B cell (primary cell): ENCODE results near the gene ATP8A1. TPM values are rescaled to one million over a fixed set of nuclear protein-coding genes. Genes with fewer than 3 reads are reported as not detected.

Experiments used
- ATAC-seq: fragments of 200-7000 bp; cut with Tn5 transposase; one replicate; pipeline ENCODE4 v1.10.0; 2021; ENCODE audit warnings: low read depth, mild to moderate bottlenecking, moderate number of reproducible peaks, moderate library complexity
- CTCF ChIA-PET: fragments of 350-600 bp; sonication (Branson Sonifier 250); formaldehyde crosslinking; loops from one replicate; lab custom pipeline; 2021; ENCODE audit warnings: antibody characterized with exemption, inconsistent platforms; lab: Charles Lee
- POLR2A ChIA-PET: fragments of 350-600 bp; sonication (Branson Sonifier 250); formaldehyde crosslinking; loops from one replicate; lab custom pipeline; 2021; ENCODE audit warnings: antibody characterized with exemption; lab: Charles Lee
- DNase-seq: peaks from one replicate; pipeline ENCODE4 v3.0.0; 2013
- H2AFZ ChIP-seq: 2 replicates; pipeline ENCODE4 v1.6.1; 2012; ENCODE audit warnings: mild to moderate bottlenecking, low read depth, low read length; ENCODE audit not compliant: insufficient read depth, poor library complexity, severe bottlenecking
- H3K27ac ChIP-seq, 2 donors: 1 replicate in 1 of 2; 2 replicates in 1 of 2; pipeline ENCODE4 v1.5.1; 2012 to 2013; ENCODE audit warnings: low read length in 2 of 2, mild to moderate bottlenecking in 2 of 2, moderate library complexity in 1 of 2
- H3K27me3 ChIP-seq, 4 experiments: fragments of 200-600 bp in 1 of 4; sonication (generic) in 1 of 4; replicated peaks in 1 of 4; 1 replicate in 2 of 4; 2 replicates in 2 of 4; pipeline versions ENCODE4 v1.6.1 to v1.7.0; 2013 to 2016; ENCODE audit warnings: low read length in 3 of 4, mild to moderate bottlenecking in 2 of 4, mixed read lengths in 1 of 4, moderate library complexity in 1 of 4; ENCODE audit not compliant: insufficient read depth in 4 of 4, control insufficient read depth in 3 of 4; ENCODE audit errors: control extremely low read depth in 1 of 4
- H3K36me3 ChIP-seq, 2 experiments: replicated peaks in 1 of 2; 1 replicate in 1 of 2; 2 replicates in 1 of 2; pipeline versions ENCODE4 v1.6.1 to v1.7.1; 2013; ENCODE audit warnings: low read length in 1 of 2; ENCODE audit not compliant: insufficient read depth in 2 of 2, control insufficient read depth in 1 of 2; ENCODE audit errors: control extremely low read depth in 1 of 2, extremely low read depth in 1 of 2
- H3K4me1 ChIP-seq, 2 donors: fragments of 200-600 bp in 1 of 2; sonication (generic) in 1 of 2; 1 replicate in 1 of 2; 2 replicates in 1 of 2; pipeline versions ENCODE4 v1.5.1 to v1.6.1; 2013 to 2017; ENCODE audit warnings: low read length in 2 of 2; ENCODE audit not compliant: control insufficient read depth in 2 of 2, insufficient read depth in 2 of 2
- H3K4me2 ChIP-seq: replicated peaks from 2 replicates; pipeline ENCODE3; 2012; ENCODE audit warnings: mild to moderate bottlenecking, low read depth, low read length; ENCODE audit not compliant: poor library complexity, severe bottlenecking
- H3K4me3 ChIP-seq, 5 experiments: fragments of 200-600 bp in 1 of 5; sonication (generic) in 1 of 5; 1 replicate in 3 of 5; 2 replicates in 2 of 5; pipeline versions ENCODE4 v1.5.1 to v1.7.0; 2011 to 2016; ENCODE audit warnings: low read length in 4 of 5, mild to moderate bottlenecking in 4 of 5, low read depth in 2 of 5, control low read depth in 1 of 5, moderate library complexity in 1 of 5; ENCODE audit not compliant: insufficient read depth in 1 of 5; ENCODE audit errors: control extremely low read depth in 1 of 5, extremely low read depth in 1 of 5
- H3K79me2 ChIP-seq: fragments of 200-600 bp; sonication (generic); one replicate; pipeline ENCODE4 v1.6.0; 2016; ENCODE audit warnings: low read length; ENCODE audit not compliant: control insufficient read depth, insufficient read depth
- H3K9ac ChIP-seq: fragments of 200-600 bp; sonication (generic); 2 replicates; pipeline ENCODE4 v1.6.1; 2017; ENCODE audit warnings: mild to moderate bottlenecking, low read length, moderate library complexity
- H3K9me3 ChIP-seq, 3 donors: one replicate each; pipeline versions ENCODE4 v1.6.1 to v1.7.1; 2013; ENCODE audit warnings: low read length in 2 of 3; ENCODE audit not compliant: control insufficient read depth in 2 of 3, insufficient read depth in 1 of 3; ENCODE audit errors: control extremely low read depth in 1 of 3
- H4K20me1 ChIP-seq: 2 replicates; pipeline ENCODE4 v1.6.0; 2012; ENCODE audit warnings: mild to moderate bottlenecking, low read length; ENCODE audit not compliant: insufficient read depth, control insufficient read depth, poor library complexity, severe bottlenecking
- H3K27ac Mint-ChIP-seq: one replicate; pipeline ENCODE4 v1.8.0; 2021; ENCODE audit warnings: mixed read lengths
- H3K27me3 Mint-ChIP-seq: one replicate; pipeline ENCODE4 v1.8.0; 2021; ENCODE audit warnings: mixed read lengths
- H3K4me1 Mint-ChIP-seq: one replicate; pipeline ENCODE4 v1.8.0; 2021; ENCODE audit warnings: mixed read lengths
- H3K4me3 Mint-ChIP-seq: one replicate; pipeline ENCODE4 v1.8.0; 2021; ENCODE audit warnings: mixed read lengths
- H3K9me3 Mint-ChIP-seq: one replicate; pipeline ENCODE4 v1.8.0; 2022; ENCODE audit warnings: mixed read lengths; ENCODE audit not compliant: insufficient read depth
- EZH2 ChIP-seq: IDR thresholded peaks from 2 replicates; pipeline ENCODE4 v1.6.1; 2012; ENCODE audit warnings: borderline replicate concordance, low read depth, mild to moderate bottlenecking, moderate library complexity, low read length; ENCODE audit not compliant: insufficient read depth, poor library complexity, severe bottlenecking
- WGBS: methylation state at CpG from one replicate; pipeline ENCODE4 v1.1.5; 2013; ENCODE audit warnings: missing lambda C conversion rate; ENCODE audit not compliant: insufficient coverage; 5-methylcytosine and 5-hydroxymethylcytosine counted together
- intact Hi-C: fragments of 100-400 bp; cut with micrococcal nuclease; formaldehyde crosslinking; loops from one replicate; pipeline ENCODE4 v1.10.0; 2022
- polyA plus RNA-seq: library from polyadenylated mRNA; depleted of rRNA; stranded (reverse); fragments of >200 nt; gene quantifications from 2 replicates; pipeline ENCODE4 v1.2.3, GENCODE V29; 2012
- total RNA-seq, 2 donors: library from RNA; stranded (reverse); fragments of 120-200 nt in 1 of 2; gene quantifications; 1 replicate in 1 of 2; 2 replicates in 1 of 2; pipeline versions ENCODE4 v1.2.3 to v1.2.4, GENCODE V29; 2013 to 2022
- TF ChIP-seq, protein P1 (sequence below): fragments of 200-600 bp; IDR thresholded peaks from one replicate; pipeline ENCODE4 v1.8.0; 2022; ENCODE audit warnings: antibody characterized with exemption, mild to moderate bottlenecking

The ATP8A1 gene
- total and polyA plus RNA-seq, 2 donors (not counting 1 experiment from before 2014, with no cell fraction given) = 28.7 to 51.8 TPM

DNA sequence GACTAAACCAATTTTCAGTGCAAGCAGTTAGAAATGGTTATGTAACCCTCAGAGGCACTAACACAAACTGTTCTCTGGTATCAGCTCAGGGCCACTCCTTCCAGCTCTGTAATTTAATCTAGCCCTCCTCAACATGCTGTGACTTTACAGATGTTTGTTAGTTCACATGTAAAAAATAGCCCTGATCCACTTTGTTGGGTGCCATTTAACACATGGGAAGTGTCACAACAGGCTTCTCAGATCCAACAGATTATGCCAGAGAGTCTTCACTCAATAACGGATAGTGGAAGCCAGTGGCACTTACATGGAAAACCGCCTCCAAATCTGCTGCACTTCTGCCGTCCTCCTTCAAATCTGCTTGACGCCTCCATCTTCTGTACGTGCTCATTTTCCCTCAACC, 51.6 kb downstream of the ATP8A1 start:
- Histone ChIP-seq H3K79me2 (peaks cover 20% of the 10 kb centered on the region), H3K27ac (no peak overlapping the region), H4K20me1 (no peaks in the 10 kb centered on the region), H3K4me2 (no peak overlapping the region), H3K4me3 (no peak overlapping the region), H3K4me1 (peaks cover 4 to 5% of the 10 kb centered on the region in 2 donors), H3K9me3 (no peaks in the 10 kb centered on the region), H2AFZ (no peak overlapping the region), H3K36me3 (peaks cover 7 to 13% of the 10 kb centered on the region in 2 experiments), H3K9ac (no peak overlapping the region), H3K27me3 (no peaks in the 10 kb centered on the region)
- Mint-ChIP-seq H3K9me3 (no peaks in the 10 kb centered on the region), H3K4me1 (peaks cover 8% of the 10 kb centered on the region), H3K27me3 (no peaks in the 10 kb centered on the region), H3K27ac (no peak overlapping the region), H3K4me3 (no peak overlapping the region)
- TF ChIP-seq EZH2 = no peak
- TF ChIP-seq, protein P1, sequence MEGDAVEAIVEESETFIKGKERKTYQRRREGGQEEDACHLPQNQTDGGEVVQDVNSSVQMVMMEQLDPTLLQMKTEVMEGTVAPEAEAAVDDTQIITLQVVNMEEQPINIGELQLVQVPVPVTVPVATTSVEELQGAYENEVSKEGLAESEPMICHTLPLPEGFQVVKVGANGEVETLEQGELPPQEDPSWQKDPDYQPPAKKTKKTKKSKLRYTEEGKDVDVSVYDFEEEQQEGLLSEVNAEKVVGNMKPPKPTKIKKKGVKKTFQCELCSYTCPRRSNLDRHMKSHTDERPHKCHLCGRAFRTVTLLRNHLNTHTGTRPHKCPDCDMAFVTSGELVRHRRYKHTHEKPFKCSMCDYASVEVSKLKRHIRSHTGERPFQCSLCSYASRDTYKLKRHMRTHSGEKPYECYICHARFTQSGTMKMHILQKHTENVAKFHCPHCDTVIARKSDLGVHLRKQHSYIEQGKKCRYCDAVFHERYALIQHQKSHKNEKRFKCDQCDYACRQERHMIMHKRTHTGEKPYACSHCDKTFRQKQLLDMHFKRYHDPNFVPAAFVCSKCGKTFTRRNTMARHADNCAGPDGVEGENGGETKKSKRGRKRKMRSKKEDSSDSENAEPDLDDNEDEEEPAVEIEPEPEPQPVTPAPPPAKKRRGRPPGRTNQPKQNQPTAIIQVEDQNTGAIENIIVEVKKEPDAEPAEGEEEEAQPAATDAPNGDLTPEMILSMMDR = no peak
- no peak for DNase-seq
- intact Hi-C loops = no loop called here
- 98% methylated on average over 5 of the region's 5 CpGs for WGBS
- POLR2A ChIA-PET = no interaction called here
- CTCF ChIA-PET = interaction anchor here (1.4 kb wide), 1 partner anchor 12 kb away, joined by 3 read pairs; no protein-coding TSS in a partner anchor
- no peak for ATAC-seq

DNA sequence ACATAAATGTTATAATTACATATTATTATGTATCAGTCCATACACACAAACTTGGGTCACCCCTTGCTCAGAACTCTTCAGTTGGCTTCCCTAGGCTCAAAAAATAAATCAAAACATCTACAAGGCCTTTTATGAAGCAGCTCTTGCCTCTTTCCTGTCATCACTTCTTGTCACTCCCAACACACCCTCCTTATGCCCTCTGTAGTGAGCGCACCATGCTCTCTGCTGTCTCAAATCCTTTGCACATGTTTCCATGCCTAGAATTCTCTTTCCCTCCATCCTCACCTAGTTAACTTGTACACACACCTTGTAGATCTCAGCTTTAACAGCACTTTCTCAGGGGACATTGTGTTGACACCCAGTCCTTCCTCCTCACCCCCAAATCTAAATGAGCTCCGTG, 53.0 kb downstream of the ATP8A1 start:
- TF ChIP-seq EZH2 = no peak
- TF ChIP-seq, protein P1 = no peak
- Mint-ChIP-seq H3K27me3 (no peaks in the 10 kb centered on the region), H3K4me3 (no peak overlapping the region), H3K9me3 (no peaks in the 10 kb centered on the region), H3K4me1 (peaks cover 8% of the 10 kb centered on the region), H3K27ac (no peak overlapping the region)
- Histone ChIP-seq H3K27ac (peak overlapping the region in 1 of 2 donors; percentile 17), H4K20me1 (no peaks in the 10 kb centered on the region), H3K79me2 (peaks cover 20% of the 10 kb centered on the region), H3K9me3 (no peaks in the 10 kb centered on the region), H3K4me1 (peaks cover 4 to 5% of the 10 kb centered on the region in 2 donors), H3K36me3 (peaks cover 11 to 13% of the 10 kb centered on the region in 2 experiments), H3K9ac (no peak overlapping the region), H2AFZ (no peak overlapping the region), H3K4me3 (no peak overlapping the region), H3K27me3 (no peaks in the 10 kb centered on the region), H3K4me2 (no peak overlapping the region)
- DNase-seq (no peak), ATAC-seq (no peak)
- ChIA-PET POLR2A (no interaction called here), CTCF (interaction anchor here (1.0 to 1.2 kb wide), 2 partner anchors 35 kb away, joined by 3 read pairs; no protein-coding TSS in a partner anchor)
- WGBS = 94% methylated on average over 2 of the region's 2 CpGs
- intact Hi-C loops = no loop called here
